SK-N-SH (cell line): ENCODE measurements around the gene HSPB7. TPM values are rescaled to one million over a fixed set of nuclear protein-coding genes. Genes with fewer than 3 reads are reported as not detected.

ENCODE experiments used
- CTCF ChIA-PET: fragments of 300-600, 350-600 bp; formaldehyde crosslinking; extraction: SDS; loops from one replicate; lab custom pipeline; 2021; lab: Yijun Ruan, JAX
- POLR2A ChIA-PET: fragments of 350-600 bp; sonication (Branson Sonifier 250); formaldehyde crosslinking; extraction: SDS; loops from one replicate; lab custom pipeline; 2020; ENCODE audit warnings: antibody characterized with exemption, inconsistent platforms; lab: Yijun Ruan, JAX
- DNase-seq: peaks from one replicate; pipeline ENCODE4 v3.0.0; 2012
- H2AFZ ChIP-seq: fragments of 200-600 bp; sonication (generic); 2 replicates; pipeline ENCODE4 v1.8.1; 2016; ENCODE audit warnings: antibody characterized with exemption, mild to moderate bottlenecking, low read depth
- H3F3A ChIP-seq: fragments of 200-600 bp; sonication (generic); replicated peaks from 2 replicates; pipeline ENCODE3; 2016; ENCODE audit warnings: antibody characterized with exemption, mild to moderate bottlenecking; ENCODE audit not compliant: insufficient read depth
- H3K27ac ChIP-seq, 2 experiments: fragments of 200-500 bp in 1 of 2; fragments of 200-600 bp in 1 of 2; sonication (Bioruptor generic) in 1 of 2; sonication (generic), shearing (Covaris generic) in 1 of 2; 2 replicates each; pipeline versions ENCODE4 v1.5.1 to v1.6.1; 2014 to 2016; ENCODE audit warnings: low read depth in 2 of 2, inconsistent platforms in 1 of 2, low read length in 1 of 2, mild to moderate bottlenecking in 1 of 2, mixed read lengths in 1 of 2
- H3K27me3 ChIP-seq: fragments of 200-600 bp; sonication (generic), shearing (Covaris generic); 2 replicates; pipeline ENCODE4 v1.6.1; 2016; ENCODE audit warnings: mixed run types; ENCODE audit not compliant: insufficient read depth
- H3K36me3 ChIP-seq, 2 experiments: fragments of 200-500 bp in 1 of 2; fragments of 200-600 bp in 1 of 2; sonication (Bioruptor generic) in 1 of 2; sonication (generic) in 1 of 2; replicated peaks in 1 of 2; 2 replicates each; pipeline versions ENCODE3 to v1.5.1; 2014 to 2016; ENCODE audit warnings: low read length in 1 of 2, mild to moderate bottlenecking in 1 of 2; ENCODE audit not compliant: insufficient read depth in 2 of 2, control insufficient read depth in 1 of 2
- H3K4me1 ChIP-seq, 2 experiments: fragments of 200-500 bp in 1 of 2; fragments of 200-600 bp in 1 of 2; sonication (Bioruptor generic) in 1 of 2; sonication (generic), shearing (Covaris generic) in 1 of 2; 2 replicates each; pipeline versions ENCODE4 v1.5.1 to v1.6.1; 2014 to 2016; ENCODE audit warnings: low read depth in 1 of 2, low read length in 1 of 2, mixed run types in 1 of 2; ENCODE audit not compliant: insufficient read depth in 2 of 2, control insufficient read depth in 1 of 2
- H3K4me2 ChIP-seq: fragments of 200-600 bp; sonication (generic), shearing (Covaris generic); 2 replicates; pipeline ENCODE4 v1.6.1; 2017; ENCODE audit warnings: mixed run types
- H3K4me3 ChIP-seq, 2 experiments: fragments of 200-500 bp in 1 of 2; fragments of 200-600 bp in 1 of 2; sonication (Bioruptor generic) in 1 of 2; sonication (generic), shearing (Covaris generic) in 1 of 2; 2 replicates each; pipeline versions ENCODE4 v1.5.1 to v1.8.1; 2014 to 2016; ENCODE audit warnings: low read depth in 2 of 2, inconsistent platforms in 1 of 2, low read length in 1 of 2, mild to moderate bottlenecking in 1 of 2, mixed read lengths in 1 of 2, moderate library complexity in 1 of 2
- H3K79me2 ChIP-seq: fragments of 200-600 bp; sonication (generic); 2 replicates; pipeline ENCODE4 v1.8.1; 2017; ENCODE audit warnings: mild to moderate bottlenecking; ENCODE audit not compliant: insufficient read depth
- H3K9ac ChIP-seq: fragments of 200-600 bp; sonication (generic); 2 replicates; pipeline ENCODE4 v1.6.1; 2017; ENCODE audit warnings: mixed run types
- H3K9me2 ChIP-seq: fragments of 200-600 bp; sonication (generic); 2 replicates; pipeline ENCODE4 v1.6.1; 2017; ENCODE audit warnings: mixed run types
- H3K9me3 ChIP-seq: fragments of 200-600 bp; sonication (generic); 2 replicates; pipeline ENCODE4 v1.6.1; 2017; ENCODE audit warnings: mixed run types, mild to moderate bottlenecking, moderate library complexity
- H4K20me1 ChIP-seq: fragments of 200-600 bp; sonication (generic); 2 replicates; pipeline ENCODE4 v1.6.1; 2017; ENCODE audit warnings: mild to moderate bottlenecking, mixed run types; ENCODE audit not compliant: insufficient read depth
- EP300 ChIP-seq, 2 experiments: IDR thresholded peaks; 2 replicates each; pipeline versions ENCODE4 v1.4.0 to v1.6.1; 2012; ENCODE audit warnings: borderline replicate concordance in 1 of 2, low read depth in 1 of 2, low read length in 1 of 2
- EZH2phosphoT487 ChIP-seq: fragments of 200-600 bp; sonication (generic); IDR thresholded peaks from 2 replicates; pipeline ENCODE4 v1.6.1; 2017; ENCODE audit warnings: low read depth, mixed run types, mild to moderate bottlenecking, antibody characterized with exemption, moderate library complexity, borderline replicate concordance
- FOXJ3 ChIP-seq: sonication (generic); formaldehyde crosslinking; IDR thresholded peaks from 2 replicates; pipeline ENCODE4 v1.5.1; 2020; ENCODE audit warnings: mild to moderate bottlenecking, missing genetic modification reagents
- GABPA ChIP-seq: IDR thresholded peaks from 2 replicates; pipeline ENCODE4 v1.4.0; 2012; ENCODE audit warnings: low read depth, mild to moderate bottlenecking
- GATA2 ChIP-seq: sonication (generic); formaldehyde crosslinking; IDR thresholded peaks from 2 replicates; pipeline ENCODE4 v1.5.0; 2020; ENCODE audit warnings: mild to moderate bottlenecking, missing genetic modification reagents
- IRF3 ChIP-seq: fragments of 150-350 bp; IDR thresholded peaks from 2 replicates; pipeline ENCODE4 v1.6.1; 2016; ENCODE audit warnings: mild to moderate bottlenecking, low read depth, low read length
- JUND ChIP-seq: IDR thresholded peaks from 2 replicates; pipeline ENCODE4 v1.4.0; 2012
- MAX ChIP-seq: IDR thresholded peaks from 2 replicates; pipeline ENCODE4 v1.4.0; 2012; ENCODE audit warnings: low read depth
- MXI1 ChIP-seq: IDR thresholded peaks from 2 replicates; pipeline ENCODE4 v1.6.1; 2012; ENCODE audit warnings: mild to moderate bottlenecking, low read depth, low read length, improper control_type of control experiment
- NRF1 ChIP-seq: IDR thresholded peaks from 2 replicates; pipeline ENCODE4 v1.6.1; 2012; ENCODE audit warnings: low read depth, mild to moderate bottlenecking, low read length
- PBX3 ChIP-seq: IDR thresholded peaks from 2 replicates; pipeline ENCODE4; 2012
- POLR2AphosphoS5 ChIP-seq: IDR thresholded peaks from 2 replicates; pipeline ENCODE4 v1.6.1; 2012; ENCODE audit warnings: low read depth, low read length
- RFX5 ChIP-seq: IDR thresholded peaks from 2 replicates; pipeline ENCODE4 v1.6.1; 2012; ENCODE audit warnings: mild to moderate bottlenecking, improper control_type of control experiment, low read length
- RXRA ChIP-seq: IDR thresholded peaks from 2 replicates; pipeline ENCODE4 v1.4.0; 2012; ENCODE audit warnings: low read depth, mild to moderate bottlenecking, borderline replicate concordance
- SIN3A ChIP-seq: IDR thresholded peaks from 2 replicates; pipeline ENCODE4 v1.6.1; 2012; ENCODE audit warnings: low read depth, mild to moderate bottlenecking, low read length, moderate library complexity, borderline replicate concordance
- TAF1 ChIP-seq: IDR thresholded peaks from 2 replicates; pipeline ENCODE4 v1.6.1; 2012; ENCODE audit warnings: low read depth, mild to moderate bottlenecking, low read length, moderate library complexity, borderline replicate concordance
- TCF12 ChIP-seq: IDR thresholded peaks from 2 replicates; pipeline ENCODE4 v1.4.0; 2012
- TEAD4 ChIP-seq: IDR thresholded peaks from 2 replicates; pipeline ENCODE4 v1.4.0; 2012; ENCODE audit warnings: mild to moderate bottlenecking, borderline replicate concordance; ENCODE audit not compliant: insufficient read depth
- YY1 ChIP-seq: IDR thresholded peaks from 2 replicates; pipeline ENCODE4 v1.4.0; 2012; ENCODE audit warnings: low read depth, mild to moderate bottlenecking
- WGBS: methylation state at CpG from one replicate; pipeline ENCODE4 v1.1.6; 2017; ENCODE audit warnings: low lambda C conversion rate; 5-methylcytosine and 5-hydroxymethylcytosine counted together
- polyA plus RNA-seq, 3 experiments: library from polyadenylated mRNA; depleted of rRNA; stranded (reverse); fragments of >200 nt; gene quantifications; 2 replicates each; pipeline ENCODE4 v1.2.3, GENCODE V29; 2012
- TF ChIP-seq, protein P1 (sequence below): fragments of 200-600 bp; sonication (generic); IDR thresholded peaks from 2 replicates; pipeline ENCODE4 v1.6.1; 2017; ENCODE audit warnings: antibody characterized with exemption, mild to moderate bottlenecking, moderate library complexity
- TF ChIP-seq, protein P2 (sequence below): IDR thresholded peaks from 2 replicates; pipeline ENCODE4 v1.4.0; 2012; ENCODE audit warnings: low read depth, borderline replicate concordance

HSPB7 gene
- polyA plus RNA-seq, 1 of the 3 experiments (the other 2 are of a cell fraction) = 0.05 TPM

DNA sequence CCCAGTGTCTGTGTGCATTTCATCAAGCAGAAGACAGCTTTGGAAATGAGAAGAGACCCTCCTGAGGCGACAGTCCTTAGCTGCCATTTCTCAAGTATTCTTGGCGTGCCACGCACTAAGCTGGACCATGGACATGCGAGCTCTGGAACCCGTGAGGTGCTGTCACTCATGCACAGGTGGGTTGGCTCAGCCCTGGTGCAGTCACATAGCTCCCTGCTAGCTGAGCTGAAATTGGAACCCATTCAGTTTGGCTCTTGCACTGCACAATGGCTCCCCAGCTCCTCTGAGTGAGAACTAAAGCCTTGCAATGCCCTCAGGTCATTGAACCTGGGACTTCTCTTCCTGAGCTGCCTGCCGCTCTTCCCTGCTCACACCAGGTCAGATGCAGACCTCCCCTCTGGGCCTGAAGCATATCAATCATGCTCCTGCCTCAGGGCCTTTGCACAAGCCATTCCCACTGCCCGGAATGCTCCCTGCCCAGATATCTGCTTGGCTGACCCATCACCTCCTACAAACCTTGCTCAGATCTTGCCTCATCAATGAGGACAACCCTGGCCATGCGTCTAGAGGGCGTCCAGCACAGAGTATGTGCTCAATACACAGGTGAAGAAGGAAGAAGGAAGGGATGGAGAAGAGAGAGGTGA, 20.1 kb downstream of the HSPB7 start:
- CTCF ChIA-PET = interaction anchor here (0.8 to 4.7 kb wide), 8 partner anchors 12 to 206 kb away, joined by 3 to 58 read pairs (median 4); no protein-coding TSS in a partner anchor
- Histone ChIP-seq H3K9me2 (no peaks in the 10 kb centered on the region), H4K20me1 (no peaks in the 10 kb centered on the region), H3K9me3 (no peaks in the 10 kb centered on the region), H3K4me1 (no peaks in the 10 kb centered on the region), H3K4me3 (no peak overlapping the region), H3K79me2 (no peaks in the 10 kb centered on the region), H3K4me2 (no peak overlapping the region), H3K36me3 (no peaks in the 10 kb centered on the region), H3K27me3 (no peaks in the 10 kb centered on the region), H2AFZ (no peak overlapping the region), H3K9ac (no peak overlapping the region), H3K27ac (no peak overlapping the region), H3F3A (no peaks in the 10 kb centered on the region)
- no peak for TF ChIP-seq JUND
- no peak for TF ChIP-seq MAX
- no peak for TF ChIP-seq TCF12
- TF ChIP-seq EP300 (IDR thresholded peaks at IDR 0.05; ENCODE audit: borderline replicate concordance in 1 of 2, low read depth in 1 of 2, low read length in 1 of 2) = no peak
- TF ChIP-seq NRF1 = no peak
- TF ChIP-seq, protein P1, sequence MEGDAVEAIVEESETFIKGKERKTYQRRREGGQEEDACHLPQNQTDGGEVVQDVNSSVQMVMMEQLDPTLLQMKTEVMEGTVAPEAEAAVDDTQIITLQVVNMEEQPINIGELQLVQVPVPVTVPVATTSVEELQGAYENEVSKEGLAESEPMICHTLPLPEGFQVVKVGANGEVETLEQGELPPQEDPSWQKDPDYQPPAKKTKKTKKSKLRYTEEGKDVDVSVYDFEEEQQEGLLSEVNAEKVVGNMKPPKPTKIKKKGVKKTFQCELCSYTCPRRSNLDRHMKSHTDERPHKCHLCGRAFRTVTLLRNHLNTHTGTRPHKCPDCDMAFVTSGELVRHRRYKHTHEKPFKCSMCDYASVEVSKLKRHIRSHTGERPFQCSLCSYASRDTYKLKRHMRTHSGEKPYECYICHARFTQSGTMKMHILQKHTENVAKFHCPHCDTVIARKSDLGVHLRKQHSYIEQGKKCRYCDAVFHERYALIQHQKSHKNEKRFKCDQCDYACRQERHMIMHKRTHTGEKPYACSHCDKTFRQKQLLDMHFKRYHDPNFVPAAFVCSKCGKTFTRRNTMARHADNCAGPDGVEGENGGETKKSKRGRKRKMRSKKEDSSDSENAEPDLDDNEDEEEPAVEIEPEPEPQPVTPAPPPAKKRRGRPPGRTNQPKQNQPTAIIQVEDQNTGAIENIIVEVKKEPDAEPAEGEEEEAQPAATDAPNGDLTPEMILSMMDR = no peak
- TF ChIP-seq RFX5 = no peak
- TF ChIP-seq FOXJ3 (CRISPR knock-in tag) = no peak
- TF ChIP-seq, protein P2, sequence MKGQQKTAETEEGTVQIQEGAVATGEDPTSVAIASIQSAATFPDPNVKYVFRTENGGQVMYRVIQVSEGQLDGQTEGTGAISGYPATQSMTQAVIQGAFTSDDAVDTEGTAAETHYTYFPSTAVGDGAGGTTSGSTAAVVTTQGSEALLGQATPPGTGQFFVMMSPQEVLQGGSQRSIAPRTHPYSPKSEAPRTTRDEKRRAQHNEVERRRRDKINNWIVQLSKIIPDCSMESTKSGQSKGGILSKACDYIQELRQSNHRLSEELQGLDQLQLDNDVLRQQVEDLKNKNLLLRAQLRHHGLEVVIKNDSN = no peak
- TF ChIP-seq GABPA = no peak
- no peak for TF ChIP-seq RXRA
- TF ChIP-seq SIN3A = no peak
- no peak for TF ChIP-seq YY1
- TF ChIP-seq MXI1 = no peak
- no peak for TF ChIP-seq POLR2AphosphoS5
- no peak for TF ChIP-seq GATA2
- DNase-seq = no peak
- POLR2A ChIA-PET = no interaction called here
- WGBS = 72% methylated on average over 8 of the region's 9 CpGs

DNA sequence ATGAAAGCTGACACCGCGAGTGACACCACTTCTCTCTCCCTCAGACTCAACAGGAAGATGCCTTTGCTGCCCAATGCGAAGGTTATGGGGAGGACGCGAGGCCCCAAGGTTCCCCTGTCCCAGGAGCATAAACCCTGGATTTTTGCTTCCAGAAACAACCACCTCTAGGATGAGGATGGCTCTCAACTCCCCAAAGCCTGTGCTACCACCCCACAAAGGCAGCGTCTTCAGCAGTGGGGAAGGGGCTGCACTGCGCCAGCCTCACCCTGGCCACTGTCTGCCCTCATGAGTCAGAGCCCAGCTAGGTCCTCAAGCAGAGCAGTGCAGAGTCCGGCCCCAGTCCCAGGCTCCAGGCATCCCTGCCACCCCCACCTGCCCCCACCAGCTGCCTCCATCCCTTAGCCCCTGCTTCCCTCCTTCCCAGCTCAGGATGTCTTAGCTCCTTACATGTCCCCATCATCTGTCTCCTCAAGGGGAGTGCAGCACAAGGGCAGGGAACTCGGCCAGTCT, 20.7 kb downstream of the HSPB7 start:
- Histone ChIP-seq H3K27me3 (no peaks in the 10 kb centered on the region), H3F3A (no peaks in the 10 kb centered on the region), H3K9me3 (no peaks in the 10 kb centered on the region), H3K4me1 (no peaks in the 10 kb centered on the region), H3K9me2 (no peaks in the 10 kb centered on the region), H3K36me3 (no peaks in the 10 kb centered on the region), H3K9ac (no peak overlapping the region), H3K4me2 (no peak overlapping the region), H3K4me3 (no peak overlapping the region), H2AFZ (no peak overlapping the region), H3K79me2 (no peaks in the 10 kb centered on the region), H4K20me1 (no peaks in the 10 kb centered on the region), H3K27ac (no peak overlapping the region)
- ChIA-PET CTCF (interaction anchor here (0.8 to 4.7 kb wide), 6 partner anchors 12 to 205 kb away, joined by 3 to 58 read pairs (median 9); no protein-coding TSS in a partner anchor), POLR2A (no interaction called here)
- TF ChIP-seq TAF1 (no peak), PBX3 (no peak), IRF3 (no peak), EZH2phosphoT487 (no peak), TEAD4 (no peak)
- DNase-seq = no peak
- 90% methylated on average over 4 of the region's 9 CpGs for WGBS
